Transverse colon (tissue), 4 donors: ENCODE measurements around the gene OLA1.

Source experiments
- EP300 ChIP-seq: sonication (generic); formaldehyde crosslinking; IDR thresholded peaks from one replicate; pipeline ENCODE4 v1.6.1; 2017; ENCODE audit warnings: antibody characterized with exemption, low read depth
- POLR2A ChIP-seq: fragments of 450-650 bp; IDR thresholded peaks from one replicate; pipeline ENCODE4 v1.6.1; 2016; ENCODE audit warnings: antibody characterized with exemption, mild to moderate bottlenecking, moderate library complexity
- POLR2AphosphoS5 ChIP-seq, 3 donors: sonication (generic); formaldehyde crosslinking; IDR thresholded peaks; one replicate each; pipeline ENCODE4 v1.6.1; 2016; ENCODE audit warnings: antibody characterized with exemption in 3 of 3
- TF ChIP-seq, protein P1 (sequence below), 5 experiments: fragments of 200-600 bp in 3 of 5; fragments of 450-650 bp in 2 of 5; sonication (generic) in 3 of 5; IDR thresholded peaks; 1 replicate in 2 of 5; 2 replicates in 3 of 5; pipeline ENCODE4 v1.5.1; 2016 to 2017; ENCODE audit warnings: antibody characterized with exemption in 5 of 5, inconsistent platforms in 3 of 5, mild to moderate bottlenecking in 2 of 5, moderate library complexity in 1 of 5

DNA sequence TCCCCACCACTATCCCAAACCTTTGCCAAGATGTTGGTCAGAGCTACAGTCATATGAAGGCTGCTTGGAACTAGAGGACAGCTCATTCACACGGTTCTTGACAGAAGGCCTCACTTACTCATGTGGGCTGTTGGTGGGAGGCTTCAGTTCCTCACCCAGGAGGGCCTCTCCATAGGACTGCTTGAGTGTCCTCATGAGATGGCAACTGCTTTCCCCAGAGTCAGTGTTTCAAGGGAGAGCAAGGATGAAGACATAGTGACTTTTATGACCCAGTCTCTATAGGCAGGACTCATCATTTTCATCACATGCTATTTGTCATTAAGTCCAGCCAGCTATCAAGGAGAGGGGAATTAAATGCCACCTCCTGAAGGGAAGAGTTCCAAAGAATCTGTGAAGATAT, 33.4 kb upstream of the OLA1 start:
- TF ChIP-seq, protein P1, sequence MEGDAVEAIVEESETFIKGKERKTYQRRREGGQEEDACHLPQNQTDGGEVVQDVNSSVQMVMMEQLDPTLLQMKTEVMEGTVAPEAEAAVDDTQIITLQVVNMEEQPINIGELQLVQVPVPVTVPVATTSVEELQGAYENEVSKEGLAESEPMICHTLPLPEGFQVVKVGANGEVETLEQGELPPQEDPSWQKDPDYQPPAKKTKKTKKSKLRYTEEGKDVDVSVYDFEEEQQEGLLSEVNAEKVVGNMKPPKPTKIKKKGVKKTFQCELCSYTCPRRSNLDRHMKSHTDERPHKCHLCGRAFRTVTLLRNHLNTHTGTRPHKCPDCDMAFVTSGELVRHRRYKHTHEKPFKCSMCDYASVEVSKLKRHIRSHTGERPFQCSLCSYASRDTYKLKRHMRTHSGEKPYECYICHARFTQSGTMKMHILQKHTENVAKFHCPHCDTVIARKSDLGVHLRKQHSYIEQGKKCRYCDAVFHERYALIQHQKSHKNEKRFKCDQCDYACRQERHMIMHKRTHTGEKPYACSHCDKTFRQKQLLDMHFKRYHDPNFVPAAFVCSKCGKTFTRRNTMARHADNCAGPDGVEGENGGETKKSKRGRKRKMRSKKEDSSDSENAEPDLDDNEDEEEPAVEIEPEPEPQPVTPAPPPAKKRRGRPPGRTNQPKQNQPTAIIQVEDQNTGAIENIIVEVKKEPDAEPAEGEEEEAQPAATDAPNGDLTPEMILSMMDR (IDR thresholded peaks at IDR 0.05): no peak
- TF ChIP-seq POLR2A: no peak
- TF ChIP-seq EP300: no peak
- no peak for TF ChIP-seq POLR2AphosphoS5 (IDR thresholded peaks at IDR 0.05)
